UCSD-AML1 (cell line): ENCODE measurements around the gene SNX15.
"Not testable (repeated sequence)": the region's sequence is repeated elsewhere in the genome, so short reads cannot be mapped to it uniquely, and the experiment has no call there.

Experiments used
- DNase-seq: peaks from one replicate; lab custom pipeline; 2025; ENCODE audit not compliant: unreplicated experiment; lab: John Stamatoyannopoulos, UW

The SNX15 gene

DNA sequence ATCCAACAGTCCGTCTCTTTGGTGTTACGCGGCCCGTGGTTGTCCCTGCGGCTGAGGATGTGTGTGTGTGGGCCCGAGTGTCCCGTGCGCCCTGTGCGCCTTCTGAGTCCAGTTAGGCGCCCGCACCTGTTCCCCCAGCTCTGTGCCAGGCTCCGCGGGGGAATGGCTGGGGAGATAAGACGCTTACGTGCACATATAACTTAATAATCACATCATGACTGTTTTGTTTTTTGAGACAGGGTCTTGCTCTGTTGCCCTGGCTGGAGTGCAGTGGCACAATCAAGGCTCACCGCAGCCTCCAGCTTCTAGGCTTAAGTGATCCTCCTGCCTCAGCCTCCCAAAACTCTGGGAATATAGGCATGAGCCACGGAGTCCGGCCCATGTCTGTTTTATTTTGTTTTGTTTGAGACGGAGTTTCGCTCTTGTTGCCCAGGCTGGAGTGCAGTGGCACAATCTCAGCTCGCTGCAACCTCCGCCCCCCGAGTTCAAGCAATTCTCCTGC lies 12.5 kb upstream of the SNX15 start:
- no peak for DNase-seq

- no peak for DNase-seq
These were observed 10.5 kb upstream of the SNX15 start for GRCh38 chr11:65016705-65017104.

- DNase-seq, result no peak
These were observed 9.3 kb upstream of the SNX15 start for GRCh38 chr11:65017937-65018336.

DNA sequence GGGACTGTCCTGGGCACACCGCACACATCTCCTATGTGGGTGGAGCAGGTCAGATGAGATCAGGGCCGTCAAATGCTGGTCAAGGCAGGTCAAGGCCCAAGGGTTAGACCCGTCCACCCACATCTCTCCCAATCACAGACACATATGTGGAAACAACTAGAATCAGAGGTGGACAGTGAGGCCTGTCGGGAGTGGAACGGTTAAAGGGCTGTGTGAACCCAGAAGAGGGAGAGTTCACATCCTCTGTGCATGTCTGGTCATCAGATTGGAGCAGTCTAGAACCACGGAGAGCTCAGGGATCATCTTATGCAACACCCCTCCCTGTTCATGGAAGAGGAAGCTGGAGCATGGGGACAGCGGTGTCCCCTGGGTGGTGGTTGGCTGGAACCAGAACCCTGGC lies 7.4 kb upstream of the SNX15 start:
- DNase-seq, result no peak

DNA sequence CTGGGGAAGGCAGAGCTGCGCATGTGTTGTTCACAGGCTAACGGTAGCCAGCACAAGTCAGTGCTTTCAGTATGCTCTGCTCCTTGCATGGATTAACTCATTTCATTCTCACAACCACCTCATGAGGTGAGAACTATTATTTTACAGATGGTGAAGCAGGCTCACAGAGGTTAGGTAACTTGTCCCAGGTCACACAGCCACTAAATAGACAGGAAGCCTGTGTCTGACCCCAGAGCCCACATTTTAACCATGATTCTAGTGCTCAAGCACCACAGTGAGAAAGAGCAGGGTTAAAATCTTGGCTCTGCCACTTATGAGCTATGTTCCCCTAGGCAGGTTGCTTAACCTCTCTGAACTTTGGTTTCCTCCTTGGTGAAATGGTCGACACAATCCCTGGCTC lies 6.2 kb upstream of the SNX15 start:
- no peak for DNase-seq

DNA sequence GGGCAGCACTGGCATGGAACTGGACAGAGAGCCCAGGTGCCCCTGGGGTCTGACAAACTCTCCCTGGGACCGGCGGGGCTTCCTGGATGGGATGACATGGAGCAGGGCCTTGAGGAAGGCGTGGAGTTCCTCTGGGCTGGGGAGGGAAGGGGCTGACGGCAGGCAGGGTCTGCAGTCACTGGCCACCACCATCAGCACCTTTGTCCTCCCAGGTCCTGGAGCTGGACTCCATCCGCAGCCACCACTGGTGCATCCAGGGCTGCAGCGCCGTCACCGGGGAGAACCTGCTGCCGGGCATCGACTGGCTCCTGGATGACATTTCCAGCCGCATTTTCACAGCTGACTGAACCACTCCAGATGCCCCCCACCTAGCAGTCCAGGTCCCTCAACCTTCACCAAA lies 5.7 kb upstream of the SNX15 start:
- DNase-seq, result no peak

- DNase-seq, result not testable (repeated sequence)
These were observed 3.7 kb upstream of the SNX15 start for GRCh38 chr11:65023502-65023901.

DNA sequence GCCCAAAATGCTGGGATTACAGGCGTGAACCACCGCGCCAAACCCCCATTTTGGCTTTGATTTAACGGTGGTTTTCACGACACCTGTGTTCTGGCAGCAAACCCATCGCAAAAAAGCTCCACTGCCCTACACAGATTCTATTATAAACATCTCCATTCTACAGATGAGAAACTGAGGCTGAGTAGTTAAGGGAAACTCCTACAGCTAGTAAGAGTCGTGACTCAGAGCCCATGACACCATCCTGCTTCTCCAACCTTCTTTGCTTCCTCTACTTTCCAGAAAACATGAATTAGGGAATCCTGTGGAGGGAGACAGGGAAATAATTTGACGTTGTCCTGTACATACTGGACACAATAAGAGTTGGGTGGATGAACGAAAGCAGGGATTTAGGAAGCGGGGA lies 429 bp upstream of the SNX15 start:
- no peak for DNase-seq

DNA sequence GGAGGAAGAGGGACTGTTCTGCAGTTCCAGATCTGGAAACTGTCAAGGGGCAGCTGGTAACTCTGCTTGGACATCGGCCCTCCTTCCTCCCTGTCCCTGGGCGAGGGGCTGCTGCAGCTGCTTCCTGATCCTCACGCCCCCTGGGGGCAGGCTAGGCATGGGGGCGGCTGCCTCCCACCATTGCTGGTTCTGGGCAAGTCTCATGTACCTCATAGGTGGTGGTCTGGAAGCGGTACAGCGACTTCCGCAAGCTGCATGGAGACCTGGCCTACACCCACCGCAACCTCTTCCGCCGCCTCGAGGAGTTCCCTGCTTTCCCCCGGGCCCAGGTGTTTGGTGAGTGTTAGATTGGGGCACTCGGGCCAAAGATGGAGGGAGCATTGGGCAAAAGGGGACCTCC lies 5.0 kb downstream of the SNX15 start:
- no peak for DNase-seq

DNA sequence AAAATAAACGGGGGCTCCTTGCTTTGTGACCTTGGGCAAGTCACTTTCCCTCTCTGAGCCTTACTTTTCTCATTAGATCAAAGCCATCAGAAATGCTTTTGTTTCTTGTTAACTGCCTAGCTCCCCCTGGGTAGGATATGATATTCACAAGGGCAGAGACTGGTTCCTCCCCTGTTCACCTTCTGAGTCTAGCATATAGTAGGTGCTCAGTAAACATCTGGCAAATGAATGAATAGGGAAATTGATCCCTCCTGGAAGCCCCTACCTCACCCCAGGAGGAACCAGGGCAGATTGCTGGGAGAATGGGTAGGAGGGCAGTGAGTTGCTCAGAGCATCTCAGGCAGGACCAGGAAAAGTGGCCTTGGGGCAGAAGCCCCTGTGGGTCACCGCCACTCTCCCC lies 7.2 kb downstream of the SNX15 start:
- no peak for DNase-seq

DNA sequence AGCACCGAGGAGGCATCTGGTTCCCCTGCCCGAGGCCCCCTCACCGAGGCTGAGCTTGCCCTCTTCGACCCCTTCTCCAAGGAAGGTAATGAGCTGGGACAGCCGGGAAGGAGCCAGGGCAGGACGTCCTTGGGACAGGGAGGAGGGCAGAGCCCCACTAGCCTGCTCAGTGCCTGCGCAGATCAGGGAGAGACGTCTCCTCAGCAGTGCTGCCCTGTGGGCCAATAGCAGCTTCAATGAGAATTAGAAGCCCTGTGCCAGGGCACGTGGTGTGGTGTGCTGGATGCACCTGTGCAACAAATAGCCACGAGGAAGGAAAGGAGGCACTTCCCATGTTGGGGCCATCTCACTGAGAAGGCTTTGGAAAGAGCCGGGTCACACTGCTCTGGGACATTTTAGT lies 8.3 kb downstream of the SNX15 start:
- no peak for DNase-seq

DNA sequence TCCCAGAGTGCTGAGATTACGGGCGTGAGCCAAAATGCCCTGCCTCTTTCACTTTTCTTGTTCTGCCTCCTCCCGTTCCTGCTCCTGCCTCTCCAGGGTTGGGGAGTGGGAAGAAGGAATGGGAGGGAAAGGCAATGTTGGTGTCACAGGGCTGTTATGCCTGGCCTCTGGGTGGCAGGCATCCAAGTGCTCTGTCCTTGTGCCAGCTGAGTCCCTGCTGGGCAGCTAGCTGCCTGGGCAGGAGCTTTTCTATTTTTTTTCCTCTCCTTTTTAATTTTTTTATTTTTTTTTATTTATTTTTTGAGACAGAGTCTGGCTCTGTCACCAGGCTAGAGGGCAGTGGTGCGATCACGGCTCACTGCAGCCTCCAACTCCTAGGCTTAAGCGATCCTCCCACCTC lies 9.7 kb downstream of the SNX15 start:
- DNase-seq, result no peak

DNA sequence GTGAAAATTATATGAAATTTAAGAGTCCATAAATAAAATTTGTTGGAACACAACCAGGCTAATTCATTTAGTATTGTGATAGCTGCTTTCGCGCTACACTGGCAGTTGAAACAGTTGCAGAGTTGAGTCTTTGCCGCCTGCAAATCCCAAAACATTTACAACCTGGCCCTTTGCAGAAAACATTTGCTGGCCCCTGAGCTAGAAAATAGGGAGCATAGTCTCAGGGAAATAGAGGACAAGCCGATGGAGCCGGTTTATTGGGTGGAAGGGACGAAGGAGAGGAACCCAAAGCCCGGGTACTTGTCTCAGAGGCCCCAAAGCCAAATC lies 13.2 kb downstream of the SNX15 start:
- no peak for DNase-seq

GRCh38 chr11:65040847-65041622 lies 13.8 kb downstream of the SNX15 start, which contains the start of gene SAC3D1:
Gene SAC3D1 (plus strand): TSS chr11:65041210. CDS start chr11:65041293, 83 bp downstream.
- peak; percentile 93 for DNase-seq

DNA sequence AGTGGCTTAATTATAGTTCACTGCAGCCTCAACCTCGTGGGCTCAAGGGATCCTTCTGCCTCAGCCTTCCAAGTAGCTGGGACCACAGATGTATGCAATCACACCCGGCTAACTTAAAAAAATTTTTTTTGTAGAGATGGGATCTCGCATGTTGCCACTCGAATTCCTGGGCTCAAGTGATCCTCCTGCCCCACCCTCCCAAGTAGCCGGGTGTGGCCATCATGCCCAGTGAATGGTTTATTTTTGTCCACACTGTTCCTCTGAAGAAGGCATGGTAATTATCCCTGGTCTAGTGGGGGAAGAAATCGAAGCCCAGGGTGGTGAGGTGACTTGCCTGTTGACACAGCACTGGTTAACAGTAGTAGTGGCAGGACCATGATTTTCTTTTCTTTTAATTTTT lies 15.7 kb downstream of the SNX15 start:
- no peak for DNase-seq

GRCh38 chr11:65043881-65044501 lies 16.8 kb downstream of the SNX15 start:
- no peak for DNase-seq

DNA sequence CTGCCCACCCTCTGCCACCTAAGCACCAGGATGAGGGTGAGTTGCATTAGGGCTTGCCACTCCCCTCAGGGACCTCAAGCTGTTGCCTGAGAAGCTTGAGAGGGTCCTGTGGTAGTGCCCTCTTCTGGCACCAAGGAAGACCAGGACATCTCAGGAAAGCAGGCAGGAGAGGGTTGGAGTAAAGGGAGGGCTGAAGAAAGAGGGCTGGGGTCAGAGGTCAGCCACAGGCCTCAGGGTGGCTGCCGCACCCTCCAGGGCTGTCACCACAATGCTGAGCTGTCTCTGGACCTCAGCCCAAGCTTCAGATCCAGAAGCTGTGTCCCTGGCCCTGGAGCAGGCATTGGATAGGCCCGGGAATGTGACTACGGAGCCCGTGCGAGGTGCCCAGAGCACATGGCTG lies 17.8 kb downstream of the SNX15 start:
- no peak for DNase-seq

DNA sequence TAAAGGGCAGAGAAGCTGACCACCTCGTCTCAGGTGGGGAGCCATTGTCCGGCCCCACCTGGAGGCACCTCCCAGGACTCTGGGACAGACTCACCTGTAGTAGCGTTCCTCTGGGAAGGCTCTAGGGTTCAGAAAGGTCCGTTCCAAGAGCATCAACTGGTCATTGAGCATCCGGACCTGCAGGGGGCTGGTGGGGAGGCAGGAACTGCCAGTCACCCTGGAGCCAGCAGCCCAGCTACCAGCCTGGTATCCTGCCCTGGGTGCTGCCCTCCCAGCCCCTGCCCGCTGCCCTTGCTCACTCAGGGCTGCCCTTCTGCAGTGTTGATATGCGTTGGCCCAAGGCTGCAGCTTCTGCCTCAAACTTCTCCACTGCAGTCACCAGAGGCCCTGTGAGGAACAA lies 18.5 kb downstream of the SNX15 start:
- DNase-seq, result no peak

GRCh38 chr11:65047581-65048422 lies 20.6 kb downstream of the SNX15 start:
- DNase-seq, result no peak

GRCh38 chr11:65051398-65051858 lies 24.2 kb downstream of the SNX15 start:
- DNase-seq, result no peak

- no peak for DNase-seq
These were observed 26.7 kb downstream of the SNX15 start for GRCh38 chr11:65053827-65054508.
